Suppressor macrophage treated with lipopolysaccharide for 4 hours (primary cell): ENCODE results near the gene AKR1C1.
"Not testable (repeated sequence)": the region's sequence is repeated elsewhere in the genome, so short reads cannot be mapped to it uniquely, and the experiment has no call there.

Source experiments
- DNase-seq: peaks from one replicate; pipeline ENCODE4 v3.0.0-alpha.2; 2020

The AKR1C1 gene

GRCh38 chr10:4962876-4963814 is at the start of gene AKR1C1:
AKR1C1 (plus strand) TSS chr10:4963415; CDS start chr10:4963445, 30 bp downstream.
- peak; percentile 16 for DNase-seq

- DNase-seq: no peak
Observed at GRCh38 chr10:4914213-4914850, 48.9 kb upstream of the AKR1C1 start.

DNA sequence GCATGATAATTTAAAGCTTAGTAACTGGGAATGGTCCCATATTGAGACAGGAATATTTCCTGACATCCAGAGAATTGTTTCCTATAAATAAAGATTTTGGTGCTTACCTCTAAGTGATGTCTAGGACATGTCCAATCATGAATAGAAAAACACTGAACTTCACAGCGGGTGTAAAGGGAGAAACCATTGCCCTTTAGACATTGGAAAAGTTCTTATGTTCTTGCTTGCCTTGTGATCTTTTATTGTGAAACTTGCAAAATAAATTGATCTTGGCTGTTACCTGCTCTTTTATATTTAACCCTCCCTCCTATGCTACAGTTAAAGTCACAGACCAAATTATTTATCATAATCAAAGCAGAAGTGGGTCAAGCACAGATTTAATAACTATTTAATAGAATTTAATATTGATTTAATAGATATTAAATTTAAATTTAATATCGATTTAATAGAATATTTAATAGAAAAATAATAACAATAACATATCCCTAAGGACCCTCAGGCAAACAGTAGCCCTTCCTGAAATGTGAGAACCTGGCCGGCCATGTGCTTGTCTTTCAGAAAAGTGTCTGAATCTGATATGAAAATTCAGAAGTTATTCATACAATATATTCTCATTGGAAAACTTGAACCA is 47.0 kb upstream of the AKR1C1 start:
- DNase-seq: no peak

- DNase-seq: no peak
Observed at GRCh38 chr10:4918236-4918635, 45.0 kb upstream of the AKR1C1 start.

DNA sequence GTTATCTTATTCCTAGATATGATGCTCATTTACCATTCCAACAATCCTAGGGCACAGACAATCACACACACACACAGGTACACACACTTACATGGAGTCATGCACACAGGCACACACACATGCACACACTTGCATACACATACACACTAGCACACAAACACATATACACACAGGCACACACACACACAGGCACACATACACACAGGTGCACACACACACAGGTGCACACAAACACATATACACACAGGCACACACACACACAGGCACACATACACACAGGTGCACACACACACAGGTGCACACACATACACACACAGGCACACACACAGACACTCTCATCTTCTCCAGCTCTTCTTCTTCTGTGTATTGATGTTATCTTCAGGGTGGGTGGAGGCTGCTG is 38.7 kb upstream of the AKR1C1 start:
- not testable (repeated sequence) for DNase-seq

GRCh38 chr10:4926400-4926799 is 36.8 kb upstream of the AKR1C1 start:
- DNase-seq: no peak

- DNase-seq: peak; percentile 7
Observed at GRCh38 chr10:4931587-4931986, 31.6 kb upstream of the AKR1C1 start.

DNA sequence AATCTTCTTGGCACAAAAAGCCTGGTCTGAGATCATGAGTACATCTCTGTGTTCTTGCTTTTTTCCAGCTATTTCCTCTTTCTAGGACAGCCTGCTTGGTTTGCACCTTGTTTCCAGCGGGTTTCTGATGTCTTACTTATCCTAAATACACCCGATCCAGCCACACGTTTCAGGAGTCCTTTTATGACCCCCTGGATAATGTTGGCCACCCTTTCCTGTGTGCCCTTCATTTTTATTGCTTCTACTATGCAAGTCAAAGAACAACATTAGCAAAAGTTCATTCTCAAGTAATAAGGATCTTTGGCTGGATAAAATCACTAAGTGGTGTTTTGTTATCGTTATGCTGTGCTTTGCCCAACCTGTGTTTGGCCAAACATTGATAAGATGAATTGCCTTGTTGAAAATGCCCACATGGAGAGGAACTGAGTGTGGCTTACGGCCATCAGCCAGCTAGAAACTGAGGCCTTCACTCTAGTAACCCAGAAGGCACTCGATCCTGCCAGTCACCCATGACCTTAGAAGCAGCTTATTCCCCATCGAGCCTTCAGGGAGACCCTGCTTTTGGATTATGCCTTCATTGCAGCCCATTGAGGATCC is 28.7 kb upstream of the AKR1C1 start:
- no peak for DNase-seq

- no peak for DNase-seq
Observed at GRCh38 chr10:4937346-4937745, 25.9 kb upstream of the AKR1C1 start.

- no peak for DNase-seq
Observed at GRCh38 chr10:4939224-4940072, 23.8 kb upstream of the AKR1C1 start.

DNA sequence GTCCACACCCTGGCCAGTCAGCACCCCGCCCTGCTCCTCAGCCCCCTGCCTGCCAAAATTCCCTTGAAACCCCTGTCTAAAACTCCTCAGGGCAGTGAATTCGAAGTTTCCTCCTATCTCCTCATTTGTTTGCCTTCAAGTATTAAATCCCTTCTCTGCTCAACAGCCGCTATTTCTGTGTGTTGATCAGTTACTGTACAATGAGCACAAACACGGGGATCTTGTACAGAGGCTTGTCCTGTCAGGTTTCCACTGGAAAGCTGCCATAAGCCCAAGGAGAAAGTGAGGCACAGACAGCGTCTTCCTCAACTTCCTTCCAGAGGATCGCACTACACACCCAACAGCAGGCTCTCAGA is 23.2 kb upstream of the AKR1C1 start:
- DNase-seq: not testable (repeated sequence)

DNA sequence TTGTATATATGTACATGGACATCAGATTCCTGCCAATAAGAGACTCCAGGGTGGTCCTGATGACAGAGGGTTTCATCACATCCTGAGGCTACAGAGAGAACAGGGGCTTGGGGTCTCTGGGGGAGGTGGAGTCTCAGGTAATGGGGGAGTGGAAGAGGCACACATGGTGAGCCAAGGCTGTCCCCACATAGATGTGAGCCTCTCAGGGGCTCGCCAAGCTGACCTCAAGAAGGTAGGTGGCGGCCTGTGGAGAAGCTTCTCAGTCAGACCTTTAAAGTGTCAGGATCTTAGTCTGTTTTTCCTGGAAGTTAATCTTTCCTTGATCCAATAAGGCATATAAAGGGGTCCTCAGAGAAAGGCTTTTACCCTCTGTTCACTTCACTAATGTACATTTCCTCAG is 22.3 kb upstream of the AKR1C1 start:
- DNase-seq: not testable (repeated sequence)

GRCh38 chr10:4941540-4942330 is 21.5 kb upstream of the AKR1C1 start:
- no peak for DNase-seq

DNA sequence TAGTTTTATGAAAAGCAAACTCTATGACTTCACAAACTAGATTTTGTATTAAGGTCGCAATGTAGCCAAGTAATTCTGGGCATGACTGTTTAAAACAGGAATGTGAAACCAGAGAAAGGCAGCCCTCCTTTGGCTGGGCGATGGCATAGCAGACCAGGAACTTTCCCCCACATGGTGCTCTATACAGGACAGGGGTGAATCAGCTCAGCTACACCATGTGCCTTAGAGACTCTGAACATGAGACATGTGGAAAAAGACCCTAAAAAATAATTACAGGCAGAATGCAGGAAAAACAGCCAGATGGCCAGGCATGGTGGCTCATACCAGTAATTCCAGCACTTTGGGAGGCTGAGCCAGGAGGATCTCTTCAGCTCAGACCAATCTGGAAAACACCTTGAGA is 20.3 kb upstream of the AKR1C1 start:
- DNase-seq: not testable (repeated sequence)

GRCh38 chr10:4943416-4943815 is 19.8 kb upstream of the AKR1C1 start:
- DNase-seq: not testable (repeated sequence)

GRCh38 chr10:4943821-4944220 is 19.4 kb upstream of the AKR1C1 start:
- no peak for DNase-seq

- no peak for DNase-seq
Observed at GRCh38 chr10:4944841-4945240, 18.4 kb upstream of the AKR1C1 start.

GRCh38 chr10:4945766-4946717 is 17.2 kb upstream of the AKR1C1 start:
- no peak for DNase-seq

- DNase-seq: no peak
Observed at GRCh38 chr10:4947039-4947634, 16.1 kb upstream of the AKR1C1 start.
